GOT3 (cell line): ENCODE measurements around the gene GDAP1L1.
"Not testable (repeated sequence)": the region's sequence is repeated elsewhere in the genome, so short reads cannot be mapped to it uniquely, and the experiment has no call there.

Experiments used
- DNase-seq: peaks from one replicate; lab custom pipeline; 2025; ENCODE audit warnings: mixed read lengths; lab: John Stamatoyannopoulos, UW

Gene GDAP1L1

GRCh38 chr20:44219791-44220190 lies 27.3 kb upstream of the GDAP1L1 start:
- no peak for DNase-seq

- DNase-seq = no peak
These were observed 25.6 kb upstream of the GDAP1L1 start for GRCh38 chr20:44221368-44221954.

GRCh38 chr20:44222027-44222426 lies 25.1 kb upstream of the GDAP1L1 start:
- DNase-seq = no peak

GRCh38 chr20:44222633-44223368 lies 24.3 kb upstream of the GDAP1L1 start:
- no peak for DNase-seq

- DNase-seq = no peak
These were observed 23.4 kb upstream of the GDAP1L1 start for GRCh38 chr20:44223721-44224120.

GRCh38 chr20:44224637-44225036 lies 22.5 kb upstream of the GDAP1L1 start:
- no peak for DNase-seq

- DNase-seq = no peak
These were observed 18.4 kb upstream of the GDAP1L1 start for GRCh38 chr20:44228465-44229258.

GRCh38 chr20:44231193-44231592 lies 15.9 kb upstream of the GDAP1L1 start:
- DNase-seq = no peak

GRCh38 chr20:44231713-44232468 lies 15.2 kb upstream of the GDAP1L1 start:
- no peak for DNase-seq

GRCh38 chr20:44232469-44232856 lies 14.6 kb upstream of the GDAP1L1 start:
- not testable (repeated sequence) for DNase-seq

- DNase-seq = no peak
These were observed 13.6 kb upstream of the GDAP1L1 start for GRCh38 chr20:44233436-44234016.

- no peak for DNase-seq
These were observed 12.4 kb upstream of the GDAP1L1 start for GRCh38 chr20:44234566-44235317.

- DNase-seq = no peak
These were observed 11.4 kb upstream of the GDAP1L1 start for GRCh38 chr20:44235702-44236101.

GRCh38 chr20:44236840-44237239 lies 10.3 kb upstream of the GDAP1L1 start:
- not testable (repeated sequence) for DNase-seq

- DNase-seq = no peak
These were observed 5.3 kb upstream of the GDAP1L1 start for GRCh38 chr20:44241796-44242195.

GRCh38 chr20:44245977-44246376 lies 1.1 kb upstream of the GDAP1L1 start:
- no peak for DNase-seq

GRCh38 chr20:44247586-44248409 lies 690 bp downstream of the GDAP1L1 start:
- DNase-seq = no peak

- no peak for DNase-seq
These were observed 1.3 kb downstream of the GDAP1L1 start for GRCh38 chr20:44248410-44248759.

- no peak for DNase-seq
These were observed 4.2 kb downstream of the GDAP1L1 start for GRCh38 chr20:44251284-44251683.

- DNase-seq = no peak
These were observed 6.4 kb downstream of the GDAP1L1 start for GRCh38 chr20:44253528-44253927.
